Endothelial cell (in vitro differentiated cells): ENCODE results near the gene PCAT6. TPM values are rescaled to one million over a fixed set of nuclear protein-coding genes. Genes with fewer than 3 reads are reported as not detected.

Source experiments
- DNase-seq: peaks from one replicate; pipeline ENCODE4 v3.0.0; 2021; ENCODE audit warnings: low spot score
- H3K27ac Mint-ChIP-seq: one replicate; pipeline ENCODE4 v1.8.0; 2021; ENCODE audit warnings: mixed read lengths, inconsistent platforms; ENCODE audit not compliant: unreplicated experiment
- H3K27me3 Mint-ChIP-seq: one replicate; pipeline ENCODE4 v1.8.0; 2021; ENCODE audit warnings: mild to moderate bottlenecking, moderate library complexity, mixed read lengths, inconsistent platforms; ENCODE audit not compliant: unreplicated experiment
- H3K36me3 Mint-ChIP-seq: one replicate; pipeline ENCODE4 v1.8.0; 2021; ENCODE audit warnings: mild to moderate bottlenecking, low read depth, mixed read lengths, inconsistent platforms; ENCODE audit not compliant: unreplicated experiment
- H3K4me1 Mint-ChIP-seq: one replicate; pipeline ENCODE4 v1.8.0; 2021; ENCODE audit warnings: mild to moderate bottlenecking, mixed read lengths, inconsistent platforms; ENCODE audit not compliant: unreplicated experiment
- H3K4me3 Mint-ChIP-seq: one replicate; pipeline ENCODE4 v1.8.0; 2021; ENCODE audit warnings: mild to moderate bottlenecking, mixed read lengths, inconsistent platforms; ENCODE audit not compliant: unreplicated experiment
- H3K9me3 Mint-ChIP-seq: one replicate; pipeline ENCODE4 v1.8.0; 2021; ENCODE audit warnings: mixed read lengths, inconsistent platforms; ENCODE audit not compliant: unreplicated experiment
- total RNA-seq: library from RNA; stranded (reverse); fragmentation: NEBNext Ultra II Directional; extraction: Animal tissue kit (Norgen Biotek cat#: 25700); gene quantifications from one replicate; pipeline ENCODE4 v1.2.1, GENCODE V29; 2021; ENCODE audit not compliant: unreplicated experiment
- TF ChIP-seq, protein P1 (sequence below): fragments of 200-600 bp; sonication (generic); IDR thresholded peaks from one replicate; pipeline ENCODE4 v1.5.0; 2021; ENCODE audit warnings: antibody characterized with exemption; ENCODE audit not compliant: unreplicated experiment

The PCAT6 gene
- total RNA-seq, 1 donor from 2014 or later = 2.0 TPM

GRCh38 chr1:202843081-202843480 is 32.3 kb downstream of the PCAT6 start:
- no peak overlapping the region for H3K27ac Mint-ChIP-seq
- H3K9me3 Mint-ChIP-seq = no peaks in the 10 kb centered on the region
- H3K4me3 Mint-ChIP-seq = no peak overlapping the region
- peaks cover 6% of the 10 kb centered on the region for H3K4me1 Mint-ChIP-seq
- no peak for DNase-seq
- TF ChIP-seq, protein P1, sequence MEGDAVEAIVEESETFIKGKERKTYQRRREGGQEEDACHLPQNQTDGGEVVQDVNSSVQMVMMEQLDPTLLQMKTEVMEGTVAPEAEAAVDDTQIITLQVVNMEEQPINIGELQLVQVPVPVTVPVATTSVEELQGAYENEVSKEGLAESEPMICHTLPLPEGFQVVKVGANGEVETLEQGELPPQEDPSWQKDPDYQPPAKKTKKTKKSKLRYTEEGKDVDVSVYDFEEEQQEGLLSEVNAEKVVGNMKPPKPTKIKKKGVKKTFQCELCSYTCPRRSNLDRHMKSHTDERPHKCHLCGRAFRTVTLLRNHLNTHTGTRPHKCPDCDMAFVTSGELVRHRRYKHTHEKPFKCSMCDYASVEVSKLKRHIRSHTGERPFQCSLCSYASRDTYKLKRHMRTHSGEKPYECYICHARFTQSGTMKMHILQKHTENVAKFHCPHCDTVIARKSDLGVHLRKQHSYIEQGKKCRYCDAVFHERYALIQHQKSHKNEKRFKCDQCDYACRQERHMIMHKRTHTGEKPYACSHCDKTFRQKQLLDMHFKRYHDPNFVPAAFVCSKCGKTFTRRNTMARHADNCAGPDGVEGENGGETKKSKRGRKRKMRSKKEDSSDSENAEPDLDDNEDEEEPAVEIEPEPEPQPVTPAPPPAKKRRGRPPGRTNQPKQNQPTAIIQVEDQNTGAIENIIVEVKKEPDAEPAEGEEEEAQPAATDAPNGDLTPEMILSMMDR = no peak
- H3K27me3 Mint-ChIP-seq = peaks cover 5% of the 10 kb centered on the region
- no peaks in the 10 kb centered on the region for H3K36me3 Mint-ChIP-seq

DNA sequence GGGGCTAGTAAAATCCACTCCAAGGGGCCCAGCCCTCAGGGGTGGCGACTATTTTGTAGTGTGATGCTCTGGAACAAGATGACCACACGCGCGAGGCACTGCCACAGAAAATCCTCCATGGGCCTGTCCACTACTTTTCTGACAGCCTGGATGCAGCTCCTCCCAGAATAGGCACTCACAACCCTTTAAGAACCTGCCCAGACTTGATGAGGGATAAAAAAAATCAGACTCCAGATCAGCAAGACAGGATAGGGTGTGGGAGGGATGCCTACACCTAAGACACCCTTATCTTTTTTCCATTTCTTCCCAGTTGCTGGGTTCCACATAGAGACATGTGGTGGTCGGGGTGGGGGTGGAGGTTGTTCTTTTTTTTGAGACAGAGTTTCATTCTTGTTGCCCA is 33.5 kb downstream of the PCAT6 start:
- Mint-ChIP-seq H3K36me3 (no peaks in the 10 kb centered on the region), H3K27ac (no peak overlapping the region), H3K27me3 (peaks cover 5% of the 10 kb centered on the region)

GRCh38 chr1:202844935-202845334 is 34.2 kb downstream of the PCAT6 start:
- Mint-ChIP-seq H3K4me3 (no peak overlapping the region), H3K27ac (no peak overlapping the region), H3K36me3 (no peaks in the 10 kb centered on the region), H3K9me3 (no peaks in the 10 kb centered on the region), H3K4me1 (peaks cover 6% of the 10 kb centered on the region), H3K27me3 (peaks cover 7% of the 10 kb centered on the region)
- DNase-seq = no peak
- TF ChIP-seq, protein P1 = no peak

More for the DNA sequence above, 33.5 kb downstream of the PCAT6 start:
- H3K9me3 Mint-ChIP-seq = no peaks in the 10 kb centered on the region
- H3K4me1 Mint-ChIP-seq = peaks cover 6% of the 10 kb centered on the region
- DNase-seq = no peak
- no peak overlapping the region for H3K4me3 Mint-ChIP-seq
- TF ChIP-seq, protein P1 = no peak

GRCh38 chr1:202848191-202848542 is 37.4 kb downstream of the PCAT6 start:
- no peak overlapping the region for H3K4me3 Mint-ChIP-seq
- peaks cover 6% of the 10 kb centered on the region for H3K4me1 Mint-ChIP-seq
- H3K27ac Mint-ChIP-seq = no peak overlapping the region
- peaks cover 8% of the 10 kb centered on the region for H3K27me3 Mint-ChIP-seq
- H3K36me3 Mint-ChIP-seq = no peaks in the 10 kb centered on the region
- TF ChIP-seq, protein P1 = no peak
- no peaks in the 10 kb centered on the region for H3K9me3 Mint-ChIP-seq
- no peak for DNase-seq

DNA sequence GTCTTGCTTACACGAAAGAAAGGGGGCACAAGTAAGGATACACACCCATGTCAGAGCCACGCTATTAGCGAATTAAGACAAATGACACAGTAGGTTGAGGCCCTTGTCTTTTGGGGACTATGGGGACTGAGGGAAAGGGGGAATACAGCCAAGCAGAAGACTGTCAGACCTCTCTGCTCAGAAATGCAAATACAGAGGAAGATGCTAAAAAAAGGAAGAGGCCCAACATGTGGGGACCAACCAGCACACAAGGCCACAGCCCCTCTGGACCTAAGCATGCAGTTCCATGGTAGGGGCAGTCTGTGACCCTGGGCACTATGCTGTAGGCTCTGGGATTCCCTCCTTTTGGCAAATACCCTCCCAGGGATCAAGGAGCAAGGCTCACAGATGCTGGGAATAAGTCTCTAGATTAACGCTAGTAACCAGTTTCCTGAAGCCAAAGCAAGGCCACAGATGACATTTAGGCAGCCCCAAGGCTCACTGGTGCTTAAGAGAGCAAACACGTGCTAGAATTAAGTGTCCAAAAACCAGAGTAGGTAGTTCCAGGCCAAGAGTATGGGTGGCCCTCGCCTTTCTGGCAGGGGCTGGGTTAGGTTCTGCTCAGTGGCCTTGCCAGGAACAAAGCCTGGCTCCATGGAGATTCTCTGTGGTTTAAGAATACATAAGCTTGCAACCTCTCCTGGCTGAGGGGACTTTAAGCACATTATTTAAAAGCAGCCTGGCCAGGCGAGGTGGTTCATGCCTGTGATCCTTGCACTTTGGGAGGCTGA is 40.0 kb downstream of the PCAT6 start:
- no peaks in the 10 kb centered on the region for H3K9me3 Mint-ChIP-seq
- no peak overlapping the region for H3K27ac Mint-ChIP-seq
- H3K36me3 Mint-ChIP-seq = peaks cover 4% of the 10 kb centered on the region
- peaks cover 1% of the 10 kb centered on the region for H3K4me1 Mint-ChIP-seq
- H3K4me3 Mint-ChIP-seq = no peak overlapping the region
- TF ChIP-seq, protein P1 = no peak
- DNase-seq = no peak
- peaks cover 6% of the 10 kb centered on the region for H3K27me3 Mint-ChIP-seq
